Esophagus muscularis mucosa (tissue), 4 donors: Measurements from ENCODE around the gene HES2. TPM values are rescaled to one million over a fixed set of nuclear protein-coding genes. Genes with fewer than 3 reads are reported as not detected.
"Not testable (repeated sequence)": the region's sequence is repeated elsewhere in the genome, so short reads cannot be mapped to it uniquely, and the experiment has no call there.

Experiments used
- DNase-seq: peaks from one replicate; pipeline ENCODE4 v3.0.0-alpha.2; 2017; ENCODE audit errors: extremely low spot score
- H3K27ac ChIP-seq, 4 donors: fragments of 200-600 bp; sonication (generic); replicated peaks in 1 of 4; 1 replicate in 3 of 4; 2 replicates in 1 of 4; pipeline ENCODE4 v1.5.1; 2016 to 2019; ENCODE audit warnings: mild to moderate bottlenecking in 1 of 4
- H3K27me3 ChIP-seq, 4 donors: fragments of 200-600 bp; sonication (generic); one replicate each; pipeline versions ENCODE4 v1.5.1 to v1.6.0; 2016 to 2019
- H3K36me3 ChIP-seq, 4 donors: fragments of 200-600 bp; sonication (generic); one replicate each; pipeline ENCODE4 v1.5.1; 2016 to 2019
- H3K4me1 ChIP-seq, 4 donors: fragments of 200-600 bp; sonication (generic); one replicate each; pipeline ENCODE4 v1.5.1; 2016 to 2019
- H3K4me3 ChIP-seq, 4 donors: fragments of 200-600 bp; sonication (generic); 1 replicate in 2 of 4; 2 replicates in 2 of 4; pipeline ENCODE4 v1.5.1; 2016 to 2019; ENCODE audit warnings: mild to moderate bottlenecking in 4 of 4, moderate library complexity in 1 of 4
- H3K9me3 ChIP-seq, 4 donors: fragments of 200-600 bp; sonication (generic); 1 replicate in 3 of 4; 2 replicates in 1 of 4; pipeline ENCODE4 v1.5.1; 2016 to 2019
- CTCF ChIP-seq, 3 experiments: fragments of 200-600 bp in 2 of 3; fragments of 450-650 bp in 1 of 3; sonication (generic) in 2 of 3; IDR thresholded peaks; one replicate each; pipeline ENCODE4 v1.5.1; 2017 to 2019; ENCODE audit warnings: antibody characterized with exemption in 3 of 3, mild to moderate bottlenecking in 2 of 3, moderate library complexity in 1 of 3
- EP300 ChIP-seq: sonication (generic); formaldehyde crosslinking; IDR thresholded peaks from one replicate; pipeline ENCODE4 v1.6.1; 2017; ENCODE audit warnings: antibody characterized with exemption
- POLR2A ChIP-seq: fragments of 450-650 bp; IDR thresholded peaks from one replicate; pipeline ENCODE4 v1.6.1; 2017; ENCODE audit warnings: antibody characterized with exemption, moderate library complexity, mild to moderate bottlenecking, low read depth
- POLR2AphosphoS5 ChIP-seq, 2 donors: sonication (generic); formaldehyde crosslinking; IDR thresholded peaks; one replicate each; pipeline ENCODE4 v1.6.1; 2017; ENCODE audit warnings: antibody characterized with exemption in 2 of 2
- WGBS: methylation state at CpG from one replicate; pipeline ENCODE4 v1.1.5; 2018; 5-methylcytosine and 5-hydroxymethylcytosine counted together
- intact Hi-C: fragments of 100-400 bp; cut with DNase I; formaldehyde crosslinking; loops from one replicate; pipeline ENCODE4 v1.15.1; 2023
- small RNA-seq, 3 donors: library from RNA; depleted of rRNA; stranded (forward); fragments of <200 nt; gene quantifications; one replicate each; pipeline ENCODE3, GENCODE V24; 2016
- total RNA-seq, 4 donors: library from RNA; depleted of rRNA; stranded (reverse); fragments of >200 nt; gene quantifications; one replicate each; pipeline versions ENCODE4 v1.1.0 to v1.2.1, GENCODE V29; 2016

HES2 gene
- total RNA-seq, 4 donors from 2014 or later, result not detected

GRCh38 chr1:6367381-6368012 is 52.2 kb downstream of the HES2 start:
- no peaks in the 10 kb centered on the region for H3K27me3 ChIP-seq
- no peaks in the 10 kb centered on the region for H3K9me3 ChIP-seq
- intact Hi-C loops, result no loop called here
- WGBS, result 83% methylated on average over 9 of the region's 9 CpGs
- H3K4me3 ChIP-seq, result no peak overlapping the region
- H3K4me1 ChIP-seq, result peaks cover 0 to 6% (median 5%) of the 10 kb centered on the region in 4 donors
- no peak for DNase-seq
- H3K36me3 ChIP-seq, result no peaks in the 10 kb centered on the region
- H3K27ac ChIP-seq, result no peak overlapping the region
- TF ChIP-seq POLR2A (no peak), POLR2AphosphoS5 (IDR thresholded peaks at IDR 0.05) (no peak), CTCF (IDR thresholded peaks at IDR 0.05) (no peak), EP300 (no peak)

GRCh38 chr1:6365047-6365446 is 54.7 kb downstream of the HES2 start:
- Histone ChIP-seq H3K27me3 (no peaks in the 10 kb centered on the region), H3K4me3 (no peak overlapping the region), H3K27ac (no peak overlapping the region), H3K36me3 (no peaks in the 10 kb centered on the region), H3K4me1 (peaks cover 3 to 14% (median 12%) of the 10 kb centered on the region in 4 donors), H3K9me3 (no peaks in the 10 kb centered on the region)
- no peak for TF ChIP-seq EP300
- WGBS, result 82% methylated on average over 5 of the region's 5 CpGs
- DNase-seq, result no peak
- intact Hi-C loops, result no loop called here

GRCh38 chr1:6363085-6363884 is 56.4 kb downstream of the HES2 start:
- not testable (repeated sequence) for H3K27ac ChIP-seq, H3K27me3 ChIP-seq, H3K36me3 ChIP-seq, DNase-seq, H3K9me3 ChIP-seq
- Histone ChIP-seq H3K4me1 (peaks cover 21 to 32% (median 30%) of the 10 kb centered on the region in 4 donors), H3K4me3 (peak overlapping the region in 1 of 4 donors; percentile 3)
- 37% methylated on average over 20 of the region's 20 CpGs for WGBS
- intact Hi-C loops, result loop anchor here (2.0 kb wide), 1 partner anchor 42 kb away; no protein-coding TSS in a partner anchor
- TF ChIP-seq POLR2AphosphoS5 (IDR thresholded peaks at IDR 0.05), result peak in 1 of 2 donors; percentile 11
- TF ChIP-seq CTCF (IDR thresholded peaks at IDR 0.05), result peak; percentile 66 to 90 (median 79)

Small RNA genes within 50 kb of the gene (small RNA-seq; reads per million reads assigned to genes)
- 0 reads per million in 3 donors for gene MIR4252

Other genes starting within 250 kb of the HES2 start
- gene CHD5, start 239.6 kb downstream of the HES2 start, total RNA-seq, result 10 to 100 TPM in 2 of 4 donors, 1 to 10 TPM in 2; 5.5 to 16.9 (median 12.0) TPM
- gene RPL22, start 220.3 kb downstream of the HES2 start, total RNA-seq, result 100 to 1,000 TPM; 150 to 225 (median 218) TPM
- gene RNF207, start 213.8 kb downstream of the HES2 start, total RNA-seq, result 10 to 100 TPM; 10.8 to 43.2 (median 20.2) TPM
- 10 to 100 TPM; 60.0 to 89.5 (median 77.8) TPM for gene ICMT, start 184.0 kb downstream of the HES2 start, total RNA-seq
- gene HES3, start 175.7 kb downstream of the HES2 start, total RNA-seq, result not detected
- gene GPR153, start 158.8 kb downstream of the HES2 start, total RNA-seq, result 10 to 100 TPM in 2 of 4 donors, 1 to 10 TPM in 2; 5.5 to 11.0 (median 9.3) TPM
- gene ACOT7, start 26.2 kb downstream of the HES2 start, total RNA-seq, result 10 to 100 TPM; 15.0 to 38.7 (median 28.6) TPM
- gene ESPN, start 4.9 kb upstream of the HES2 start, total RNA-seq, result 1 to 10 TPM in 2 of 4 donors, under 1 TPM in 1, not detected in 1; 0.33 to 1.0 (median 1.0) TPM
- gene TNFRSF25, start 46.3 kb upstream of the HES2 start, total RNA-seq, result 1 to 10 TPM; 2.5 to 9.1 (median 9.1) TPM
- 10 to 100 TPM in 2 of 4 donors, 1 to 10 TPM in 2; 5.8 to 18.1 (median 12.0) TPM for gene PLEKHG5, start 71.7 kb upstream of the HES2 start, total RNA-seq
- gene NOL9, start 134.6 kb upstream of the HES2 start, total RNA-seq, result 10 to 100 TPM; 16.6 to 25.0 (median 21.1) TPM
- gene TAS1R1, start 135.4 kb upstream of the HES2 start, total RNA-seq, result not detected
- gene ZBTB48, start 160.1 kb upstream of the HES2 start, total RNA-seq, result 10 to 100 TPM; 15.0 to 24.9 (median 16.4) TPM
- 100 to 1,000 TPM in 3 of 4 donors, 10 to 100 TPM in 1; 98.4 to 184 (median 130) TPM for gene KLHL21, start 182.9 kb upstream of the HES2 start, total RNA-seq
- 10 to 100 TPM; 16.6 to 32.1 (median 27.9) TPM for gene PHF13, start 193.8 kb upstream of the HES2 start, total RNA-seq
- gene THAP3, start 204.9 kb upstream of the HES2 start, total RNA-seq, result 10 to 100 TPM; 13.8 to 34.6 (median 25.0) TPM